H1 (cell line): ENCODE measurements around the gene MEX3D. TPM values are rescaled to one million over a fixed set of nuclear protein-coding genes. Genes with fewer than 3 reads are reported as not detected.

Experiments used
- CTCF ChIA-PET: fragments of 300-600 bp; sonication (Branson Sonifier 250); formaldehyde crosslinking; loops from one replicate; lab custom pipeline; 2021; ENCODE audit not compliant: partially characterized antibody; lab: Charles Lee
- POLR2A ChIA-PET: fragments of 300-600 bp; sonication (Branson Sonifier 250); formaldehyde crosslinking; loops from one replicate; lab custom pipeline; 2021; ENCODE audit warnings: inconsistent platforms; ENCODE audit not compliant: partially characterized antibody; lab: Charles Lee
- DNase-seq, 2 experiments: peaks; one replicate each; pipeline versions ENCODE4 v3.0.0 to v3.0.0-alpha.2; 2010 to 2022; ENCODE audit warnings: low spot score in 2 of 2, low read depth in 1 of 2, mixed read lengths in 1 of 2
- FAIRE-seq: peaks from 2 replicates; lab custom pipeline; 2011; peaks lifted over from hg19 to GRCh38; lab: Jason Lieb, UNC
- H2AFZ ChIP-seq: 2 replicates; pipeline ENCODE4 v1.8.1; 2012; ENCODE audit warnings: low read length, inconsistent platforms
- H2AK5ac ChIP-seq: 2 replicates; pipeline ENCODE4 v1.6.1; 2013; ENCODE audit warnings: low read depth, low read length
- H2BK120ac ChIP-seq: replicated peaks from 2 replicates; pipeline ENCODE3; 2013; ENCODE audit warnings: low read depth, low read length, inconsistent platforms
- H2BK12ac ChIP-seq: 2 replicates; pipeline ENCODE4 v1.6.1; 2013; ENCODE audit warnings: low read depth, low read length
- H2BK15ac ChIP-seq: 2 replicates; pipeline ENCODE4 v1.6.1; 2013; ENCODE audit warnings: low read length
- H2BK20ac ChIP-seq: 2 replicates; pipeline ENCODE4 v1.6.1; 2013; ENCODE audit warnings: low read length
- H2BK5ac ChIP-seq: 2 replicates; pipeline ENCODE4 v1.6.1; 2013; ENCODE audit warnings: low read depth, low read length
- H3K14ac ChIP-seq: 2 replicates; pipeline ENCODE4 v1.6.1; 2013; ENCODE audit warnings: inconsistent platforms; ENCODE audit not compliant: insufficient read length
- H3K18ac ChIP-seq: 2 replicates; pipeline ENCODE4 v1.6.1; 2013; ENCODE audit warnings: low read length; ENCODE audit errors: extremely low read depth
- H3K23ac ChIP-seq: 2 replicates; pipeline ENCODE4 v1.6.1; 2013; ENCODE audit warnings: inconsistent platforms; ENCODE audit not compliant: insufficient read length
- H3K23me2 ChIP-seq: 2 replicates; pipeline ENCODE4 v1.6.1; 2013; ENCODE audit warnings: low read depth, low read length
- H3K27ac ChIP-seq: 2 replicates; pipeline ENCODE4 v1.6.1; 2011; ENCODE audit warnings: low read depth, low read length, inconsistent platforms
- H3K27me3 ChIP-seq, 4 experiments: replicated peaks in 1 of 4; 1 replicate in 1 of 4; 2 replicates in 3 of 4; pipeline versions ENCODE4 v1.6.1 to v1.8.1; 2011 to 2013; ENCODE audit warnings: low read length in 3 of 4, mild to moderate bottlenecking in 3 of 4, inconsistent platforms in 2 of 4, mixed read lengths in 2 of 4, moderate library complexity in 1 of 4; ENCODE audit not compliant: control insufficient read depth in 3 of 4, insufficient read depth in 3 of 4; ENCODE audit errors: extremely low read depth in 1 of 4
- H3K36me3 ChIP-seq, 4 experiments: 2 replicates each; pipeline versions ENCODE4 v1.6.1 to v1.8.1; 2011 to 2013; ENCODE audit warnings: mild to moderate bottlenecking in 4 of 4, low read length in 3 of 4, moderate library complexity in 2 of 4, control low read depth in 1 of 4, inconsistent platforms in 1 of 4; ENCODE audit not compliant: insufficient read depth in 4 of 4, control insufficient read depth in 2 of 4
- H3K4ac ChIP-seq: replicated peaks from 2 replicates; pipeline ENCODE3; 2013; ENCODE audit warnings: low read length, low read depth, mixed read lengths, inconsistent platforms; ENCODE audit not compliant: insufficient read length
- H3K4me1 ChIP-seq, 4 experiments: replicated peaks in 1 of 4; 1 replicate in 1 of 4; 2 replicates in 3 of 4; pipeline versions ENCODE4 v1.6.1 to v1.8.1; 2011 to 2013; ENCODE audit warnings: low read length in 3 of 4, inconsistent platforms in 2 of 4, mixed read lengths in 1 of 4; ENCODE audit not compliant: insufficient read depth in 4 of 4, control insufficient read depth in 3 of 4
- H3K4me2 ChIP-seq, 2 experiments: 2 replicates each; pipeline versions ENCODE4 v1.6.1 to v1.8.1; 2011 to 2013; ENCODE audit warnings: low read depth in 2 of 2, low read length in 2 of 2, control low read depth in 1 of 2, inconsistent platforms in 1 of 2, mild to moderate bottlenecking in 1 of 2; ENCODE audit not compliant: insufficient read depth in 1 of 2
- H3K4me3 ChIP-seq, 4 experiments: fragments of 200-600, 300-600 bp in 1 of 4; sonication (generic), shearing (Covaris generic), sonication (Bioruptor Twin) in 1 of 4; 2 replicates each; pipeline versions ENCODE4 v1.5.1 to v1.8.1; 2011 to 2016; ENCODE audit warnings: low read length in 4 of 4, low read depth in 3 of 4, control low read depth in 2 of 4, inconsistent platforms in 2 of 4, mild to moderate bottlenecking in 2 of 4, mixed read lengths in 1 of 4, moderate library complexity in 1 of 4; ENCODE audit not compliant: insufficient read depth in 2 of 4; ENCODE audit errors: extremely low read depth in 1 of 4
- H3K56ac ChIP-seq: replicated peaks from 2 replicates; pipeline ENCODE3; 2013; ENCODE audit warnings: low read depth, mild to moderate bottlenecking, mixed read lengths, low read length, inconsistent platforms; ENCODE audit not compliant: insufficient read length
- H3K79me1 ChIP-seq: 2 replicates; pipeline ENCODE4 v1.6.1; 2013; ENCODE audit warnings: low read depth, low read length, control low read depth
- H3K79me2 ChIP-seq, 2 experiments: 2 replicates each; pipeline versions ENCODE4 v1.6.1 to v1.8.1; 2012 to 2013; ENCODE audit warnings: low read length in 2 of 2, mild to moderate bottlenecking in 2 of 2, inconsistent platforms in 1 of 2; ENCODE audit not compliant: insufficient read depth in 2 of 2, control insufficient read depth in 1 of 2
- H3K9ac ChIP-seq, 4 experiments: replicated peaks in 1 of 4; 1 replicate in 1 of 4; 2 replicates in 3 of 4; pipeline versions ENCODE4 v1.6.1 to v1.8.1; 2011 to 2013; ENCODE audit warnings: low read depth in 3 of 4, low read length in 3 of 4, control low read depth in 2 of 4, mild to moderate bottlenecking in 2 of 4, moderate library complexity in 2 of 4, inconsistent platforms in 1 of 4; ENCODE audit errors: extremely low read depth in 1 of 4
- H3K9me3 ChIP-seq, 2 experiments: 2 replicates each; pipeline versions ENCODE4 v1.6.1 to v1.8.1; 2012 to 2013; ENCODE audit warnings: mild to moderate bottlenecking in 2 of 2, moderate library complexity in 2 of 2, control low read depth in 1 of 2, inconsistent platforms in 1 of 2, low read depth in 1 of 2, low read length in 1 of 2, mixed read lengths in 1 of 2; ENCODE audit not compliant: insufficient read depth in 2 of 2
- H4K20me1 ChIP-seq, 2 experiments: replicated peaks in 1 of 2; 2 replicates each; pipeline versions ENCODE3 to v1.8.1; 2011 to 2013; ENCODE audit warnings: inconsistent platforms in 2 of 2, low read length in 2 of 2, mild to moderate bottlenecking in 1 of 2; ENCODE audit not compliant: insufficient read depth in 2 of 2, control insufficient read depth in 1 of 2
- H4K5ac ChIP-seq: 2 replicates; pipeline ENCODE4 v1.6.1; 2013; ENCODE audit warnings: low read length, low read depth, mixed read lengths, inconsistent platforms; ENCODE audit not compliant: insufficient read length
- H4K8ac ChIP-seq: 2 replicates; pipeline ENCODE4 v1.8.0; 2013; ENCODE audit warnings: mild to moderate bottlenecking, moderate library complexity, low read length, inconsistent platforms; ENCODE audit not compliant: insufficient read depth; ENCODE audit errors: extremely low read depth
- H4K91ac ChIP-seq: replicated peaks from 2 replicates; pipeline ENCODE3; 2013; ENCODE audit warnings: low read length, mixed read lengths, inconsistent platforms; ENCODE audit not compliant: insufficient read length
- BRCA1 ChIP-seq: IDR thresholded peaks from 2 replicates; pipeline ENCODE4 v1.6.1; 2012; ENCODE audit warnings: low read depth, low read length, improper control_type of control experiment
- CREB1 ChIP-seq: IDR thresholded peaks from 2 replicates; pipeline ENCODE4 v1.6.1; 2012; ENCODE audit warnings: inconsistent platforms
- CTBP2 ChIP-seq: IDR thresholded peaks from 2 replicates; pipeline ENCODE4 v1.7.0; 2011; ENCODE audit warnings: borderline replicate concordance, mild to moderate bottlenecking, moderate library complexity, mixed read lengths, low read length; ENCODE audit not compliant: insufficient read depth, insufficient read length
- MAFK ChIP-seq: IDR thresholded peaks from 2 replicates; pipeline ENCODE4 v1.6.1; 2012; ENCODE audit warnings: low read depth, mild to moderate bottlenecking, improper control_type of control experiment, low read length
- POLR2AphosphoS5 ChIP-seq: IDR thresholded peaks from 2 replicates; pipeline ENCODE4 v1.6.1; 2011; ENCODE audit warnings: low read depth, low read length
- TEAD4 ChIP-seq: IDR thresholded peaks from 2 replicates; pipeline ENCODE4 v1.6.1; 2012; ENCODE audit warnings: low read depth, low read length, inconsistent platforms, mixed read lengths
- WGBS, 2 experiments: shearing (Covaris generic) in 1 of 2; methylation state at CpG; one replicate each; pipeline versions ENCODE4 v1.1.6 to v1.1.7; 2013 to 2015; ENCODE audit warnings: low lambda C conversion rate in 2 of 2, mixed read lengths in 2 of 2, inconsistent platforms in 1 of 2, low coverage in 1 of 2, missing lambda C conversion rate in 1 of 2; ENCODE audit not compliant: insufficient replicate concordance in 2 of 2, insufficient coverage in 1 of 2, insufficient read length in 1 of 2; ENCODE audit errors: extremely low coverage in 1 of 2, missing lambda C conversion rate in 1 of 2; 5-methylcytosine and 5-hydroxymethylcytosine counted together
- polyA plus RNA-seq, 7 experiments: library from polyadenylated mRNA; depleted of rRNA in 3 of 7; stranded (reverse) in 5 of 7; unstranded in 2 of 7; fragments of >200 nt in 5 of 7; fragments of 200-250 nt in 2 of 7; gene quantifications; 1 replicate in 5 of 7; 2 replicates in 1 of 7; 4 replicates in 1 of 7; pipeline versions ENCODE4 v1.2.1 to v1.2.3, GENCODE V29; 2011 to 2013; ENCODE audit warnings: missing spikeins in 2 of 7, mixed read lengths in 2 of 7
- total RNA-seq: library from RNA; stranded (reverse); fragmentation: NEBNext Ultra II Directional; extraction: Animal tissue kit (Norgen Biotek cat#: 25700); gene quantifications from 2 replicates; pipeline ENCODE4 v1.2.1, GENCODE V29; 2021
- TF ChIP-seq, protein P1 (sequence below): IDR thresholded peaks from 2 replicates; pipeline ENCODE4 v1.6.1; 2011; ENCODE audit warnings: low read depth, mild to moderate bottlenecking, low read length; ENCODE audit not compliant: insufficient read depth

MEX3D gene
- total and polyA plus RNA-seq, 2 of the 8 experiments (the other 6 are each of a cell fraction or from before 2014, with no cell fraction given): 20.8 to 78.8 TPM

DNA sequence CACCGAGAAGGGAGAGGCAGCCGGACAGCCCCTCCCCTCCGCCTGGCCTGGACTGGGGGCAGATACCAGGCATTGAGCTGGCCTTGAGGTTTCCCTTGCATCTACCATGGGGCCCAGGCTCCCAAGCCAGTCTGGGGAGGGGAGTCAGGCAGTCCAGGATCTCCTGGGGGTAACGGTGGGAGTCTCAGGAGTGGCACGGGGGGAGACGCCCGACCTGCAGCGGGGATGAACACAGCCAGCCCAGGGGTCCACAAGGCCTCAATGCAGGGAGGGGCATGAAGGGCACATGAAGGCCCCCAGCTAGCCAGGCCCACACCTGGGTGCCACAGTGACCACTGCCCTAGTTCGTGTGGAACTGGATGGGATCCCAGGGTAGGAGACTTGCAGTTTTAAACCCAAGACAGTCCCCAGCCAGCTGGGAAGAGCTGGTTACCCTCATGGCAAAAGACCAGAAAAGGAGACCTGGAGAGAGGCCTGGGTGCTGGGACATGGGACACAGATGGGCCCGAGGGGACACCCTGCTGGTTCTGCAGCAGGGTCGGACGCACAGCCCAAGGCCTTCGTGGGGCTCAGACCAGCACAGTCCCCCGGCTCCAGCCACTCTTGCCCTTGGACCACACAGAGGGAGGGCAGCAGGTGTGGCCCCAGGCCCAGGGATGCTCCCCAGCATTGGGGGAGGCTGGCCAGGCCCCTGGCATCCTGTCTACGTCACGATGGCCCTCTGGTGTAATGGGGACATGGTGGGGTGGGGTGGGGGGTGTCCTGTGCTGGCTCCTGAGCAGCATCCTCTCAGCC lies 41.8 kb upstream of the MEX3D start:
- no peak overlapping the region for H2BK5ac ChIP-seq
- H3K79me2 ChIP-seq: peaks cover 2 to 3% of the 10 kb centered on the region in 2 experiments
- 90% methylated on average over 15 of the region's 16 CpGs; no CpG with 5 or more reads in 1 of the 2 experiments for WGBS, 2 experiments
- H2BK12ac ChIP-seq: no peak overlapping the region
- H3K23me2 ChIP-seq: peaks cover 4% of the 10 kb centered on the region; the same call in 1 of the 2 replicates
- no peaks in the 10 kb centered on the region; the same call in 1 of the 2 replicates for H3K79me1 ChIP-seq
- H3K9ac ChIP-seq: no peak overlapping the region
- H2AK5ac ChIP-seq: no peak overlapping the region
- H3K23ac ChIP-seq: no peak overlapping the region
- H4K20me1 ChIP-seq: peaks cover 8 to 24% of the 10 kb centered on the region in 2 experiments
- H3K18ac ChIP-seq: no peak overlapping the region
- no peak overlapping the region for H4K91ac ChIP-seq
- DNase-seq: no peak
- ChIA-PET CTCF (interaction anchor here (1.1 to 1.2 kb wide), 4 partner anchors 8 to 172 kb away, joined by 3 to 4 read pairs (median 3); no protein-coding TSS in a partner anchor), POLR2A (interaction anchor here (0.7 to 1.0 kb wide), 5 partner anchors 13 to 36 kb away, joined by 3 to 4 read pairs (median 3); no protein-coding TSS in a partner anchor)
- H2BK20ac ChIP-seq: no peak overlapping the region
- H4K8ac ChIP-seq: peak overlapping the region; percentile 88; the same call in 1 of the 2 replicates
- peaks cover 27 to 47% (median 38%) of the 10 kb centered on the region in 4 experiments for H3K36me3 ChIP-seq
- no peak overlapping the region for H3K27ac ChIP-seq
- H3K14ac ChIP-seq: no peak overlapping the region
- no peak overlapping the region for H3K56ac ChIP-seq
- no peak overlapping the region for H2BK15ac ChIP-seq
- FAIRE-seq: no peak
- H2AFZ ChIP-seq: no peak overlapping the region
- no peaks in the 10 kb centered on the region for H3K27me3 ChIP-seq
- peaks cover 0 to 6% (median 3%) of the 10 kb centered on the region in 4 experiments; a peak in 6 of 7 replicates for H3K4me1 ChIP-seq
- no peaks in the 10 kb centered on the region for H3K9me3 ChIP-seq
- no peak overlapping the region for H3K4ac ChIP-seq
- H2BK120ac ChIP-seq: no peak overlapping the region
- H3K4me3 ChIP-seq: no peak overlapping the region
- no peak overlapping the region for H4K5ac ChIP-seq
- no peak overlapping the region for H3K4me2 ChIP-seq
- no peak for TF ChIP-seq BRCA1
- TF ChIP-seq, protein P1, sequence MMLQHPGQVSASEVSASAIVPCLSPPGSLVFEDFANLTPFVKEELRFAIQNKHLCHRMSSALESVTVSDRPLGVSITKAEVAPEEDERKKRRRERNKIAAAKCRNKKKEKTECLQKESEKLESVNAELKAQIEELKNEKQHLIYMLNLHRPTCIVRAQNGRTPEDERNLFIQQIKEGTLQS: no peak
- TF ChIP-seq CREB1: no peak
- no peak for TF ChIP-seq CTBP2
- TF ChIP-seq TEAD4: no peak
- TF ChIP-seq POLR2AphosphoS5: no peak
- TF ChIP-seq MAFK: no peak
